AG04449 (cell line): ENCODE results near the gene TSLP.

Experiments used
- CTCF ChIA-PET: fragments of 350-600 bp; formaldehyde crosslinking; extraction: SDS; loops from one replicate; lab custom pipeline; 2021; ENCODE audit warnings: antibody characterized with exemption; lab: Yijun Ruan, JAX
- POLR2A ChIA-PET: fragments of 400-600, 350-600 bp; formaldehyde crosslinking; extraction: SDS; loops from one replicate; lab custom pipeline; 2020; ENCODE audit warnings: antibody characterized with exemption, inconsistent platforms; lab: Yijun Ruan, JAX
- DNase-seq: peaks from one replicate; pipeline ENCODE4 v3.0.0-alpha.2; 2010; ENCODE audit warnings: low read depth, low spot score
- H3K4me3 ChIP-seq: 2 replicates; pipeline ENCODE4 v1.5.1; 2011; ENCODE audit warnings: low read depth, mild to moderate bottlenecking, control low read depth, low read length
- TF ChIP-seq, protein P1 (sequence below): IDR thresholded peaks from one replicate; pipeline ENCODE4 v1.5.1; 2011; ENCODE audit warnings: mild to moderate bottlenecking, moderate library complexity, low read length, control low read depth, inconsistent platforms; ENCODE audit not compliant: insufficient read depth; ENCODE audit errors: missing control alignments

TSLP gene

DNA sequence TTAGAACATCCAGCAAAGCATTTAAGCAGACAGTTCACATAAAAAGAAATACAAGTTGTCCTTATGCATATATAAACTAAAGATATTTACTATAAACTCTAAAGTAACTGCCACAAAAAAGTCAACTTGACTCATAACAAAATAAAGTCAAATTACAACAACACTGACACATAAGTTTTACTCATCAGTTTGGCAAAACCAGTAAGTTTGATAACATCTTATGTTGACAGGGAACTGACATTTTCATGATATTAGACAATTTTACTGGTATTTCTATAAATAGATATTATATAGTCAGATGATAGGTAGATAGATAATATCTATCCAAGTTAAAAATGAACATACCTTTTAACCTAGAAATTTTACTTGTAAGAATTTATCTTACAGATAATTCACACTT, 9.9 kb upstream of the TSLP start:
- TF ChIP-seq, protein P1, sequence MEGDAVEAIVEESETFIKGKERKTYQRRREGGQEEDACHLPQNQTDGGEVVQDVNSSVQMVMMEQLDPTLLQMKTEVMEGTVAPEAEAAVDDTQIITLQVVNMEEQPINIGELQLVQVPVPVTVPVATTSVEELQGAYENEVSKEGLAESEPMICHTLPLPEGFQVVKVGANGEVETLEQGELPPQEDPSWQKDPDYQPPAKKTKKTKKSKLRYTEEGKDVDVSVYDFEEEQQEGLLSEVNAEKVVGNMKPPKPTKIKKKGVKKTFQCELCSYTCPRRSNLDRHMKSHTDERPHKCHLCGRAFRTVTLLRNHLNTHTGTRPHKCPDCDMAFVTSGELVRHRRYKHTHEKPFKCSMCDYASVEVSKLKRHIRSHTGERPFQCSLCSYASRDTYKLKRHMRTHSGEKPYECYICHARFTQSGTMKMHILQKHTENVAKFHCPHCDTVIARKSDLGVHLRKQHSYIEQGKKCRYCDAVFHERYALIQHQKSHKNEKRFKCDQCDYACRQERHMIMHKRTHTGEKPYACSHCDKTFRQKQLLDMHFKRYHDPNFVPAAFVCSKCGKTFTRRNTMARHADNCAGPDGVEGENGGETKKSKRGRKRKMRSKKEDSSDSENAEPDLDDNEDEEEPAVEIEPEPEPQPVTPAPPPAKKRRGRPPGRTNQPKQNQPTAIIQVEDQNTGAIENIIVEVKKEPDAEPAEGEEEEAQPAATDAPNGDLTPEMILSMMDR = no peak
- ChIA-PET POLR2A (no interaction called here), CTCF (no interaction called here)
- H3K4me3 ChIP-seq = no peak overlapping the region
- no peak for DNase-seq

DNA sequence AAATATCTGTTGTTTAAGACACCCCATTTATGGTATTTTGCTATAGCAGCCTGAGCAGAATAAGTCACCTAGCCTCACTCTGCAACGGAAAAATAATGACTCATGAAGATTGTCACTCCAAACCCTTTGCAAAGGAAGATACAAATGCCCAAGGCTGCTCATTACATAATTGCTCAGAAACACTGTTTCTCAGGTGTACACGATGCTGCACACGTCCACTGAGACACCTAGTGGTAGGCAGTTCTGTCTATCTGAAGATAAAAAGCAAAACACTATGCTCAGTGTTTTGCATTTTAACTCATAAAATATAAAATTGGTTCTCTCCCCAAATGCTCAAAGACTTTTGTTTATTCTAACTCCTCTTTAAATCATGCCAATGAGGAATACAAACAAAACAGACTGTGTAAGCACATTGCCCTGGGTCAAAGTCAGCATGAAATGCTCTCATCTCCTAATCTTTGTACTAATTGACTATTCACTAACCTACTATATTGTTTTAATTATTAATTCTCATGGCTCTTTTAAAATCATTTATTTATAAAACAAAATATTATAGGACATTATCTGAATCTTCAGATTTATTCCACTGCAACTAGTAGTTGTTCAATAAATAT, 7.7 kb upstream of the TSLP start:
- H3K4me3 ChIP-seq = no peak overlapping the region
- ChIA-PET POLR2A (no interaction called here), CTCF (interaction anchor here (1.0 kb wide), 1 partner anchor 18 kb away, joined by 3 read pairs; no protein-coding TSS in a partner anchor)
- no peak for DNase-seq
- TF ChIP-seq, protein P1 = peak; percentile 28

DNA sequence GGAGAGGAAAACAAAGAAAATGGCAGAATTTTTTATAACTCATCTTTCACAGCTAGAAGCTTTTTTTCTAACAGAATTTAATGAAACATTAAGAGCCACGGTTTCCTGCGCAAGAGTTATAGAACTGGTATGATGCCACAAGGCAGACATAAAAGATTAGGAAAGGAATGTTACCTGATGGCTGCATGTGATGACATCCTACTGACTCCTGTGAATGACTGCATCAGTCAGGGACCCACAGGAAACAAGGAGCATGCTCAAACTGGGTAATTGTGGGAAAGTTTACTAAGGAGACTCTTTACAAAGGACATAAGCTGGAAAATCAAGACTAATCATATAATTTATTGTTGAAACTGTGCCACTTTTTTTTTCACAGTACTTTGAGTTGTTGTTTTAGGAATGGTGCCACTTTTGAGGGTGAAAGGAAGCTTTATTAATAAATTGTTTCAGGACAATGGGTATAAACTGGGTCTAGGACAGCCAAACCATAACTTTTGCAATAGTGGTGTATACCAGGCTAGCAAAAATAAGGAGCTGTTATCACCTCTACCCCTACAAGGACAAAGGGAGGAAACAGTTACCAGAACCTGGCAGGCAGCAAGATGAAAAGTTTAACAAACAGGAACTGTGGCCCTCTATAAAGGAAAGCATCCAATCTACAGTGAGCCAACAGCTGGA, 5.1 kb upstream of the TSLP start:
- TF ChIP-seq, protein P1 = no peak
- ChIA-PET CTCF (no interaction called here), POLR2A (no interaction called here)
- H3K4me3 ChIP-seq = no peak overlapping the region
- no peak for DNase-seq

DNA sequence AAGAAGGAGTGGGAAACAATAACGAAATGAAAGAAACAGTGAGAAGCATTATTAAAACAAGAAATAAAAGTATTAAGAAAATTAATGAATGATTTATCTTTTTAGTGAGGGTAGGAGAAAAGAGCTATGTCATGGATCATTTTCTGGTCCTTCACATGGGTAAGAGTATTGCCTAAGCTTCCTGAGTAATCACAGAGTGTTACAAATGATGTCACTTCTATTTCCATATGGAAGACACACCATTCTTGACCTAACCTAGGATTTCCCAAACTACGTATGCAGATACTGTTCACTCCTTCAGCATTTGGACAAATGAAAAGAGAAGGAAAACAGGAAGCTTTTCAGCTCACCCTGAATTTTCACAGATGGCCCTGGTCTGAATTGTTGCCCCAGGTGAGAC, 3.3 kb upstream of the TSLP start:
- no peak overlapping the region for H3K4me3 ChIP-seq
- TF ChIP-seq, protein P1 = no peak
- CTCF ChIA-PET = no interaction called here
- POLR2A ChIA-PET = no interaction called here
- DNase-seq = no peak

DNA sequence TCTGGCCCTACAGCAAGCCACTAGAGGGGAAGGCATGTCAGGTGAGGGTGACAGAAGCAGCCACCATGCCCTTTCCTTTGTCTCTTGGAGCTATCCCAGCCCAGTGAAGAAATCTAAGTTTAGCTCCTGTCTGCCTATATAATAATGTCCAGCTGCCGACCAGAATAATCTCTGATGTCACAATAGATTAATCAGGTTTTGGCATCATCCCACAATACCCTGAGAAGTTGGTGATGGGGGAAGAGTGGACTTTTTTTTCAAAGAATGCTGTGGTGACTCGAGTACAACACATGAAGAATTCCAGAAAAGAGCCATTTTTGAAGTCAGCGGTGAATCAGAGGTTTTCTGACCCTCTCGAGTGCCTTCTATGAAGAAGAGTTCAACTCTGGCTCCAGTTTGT, 1.7 kb upstream of the TSLP start:
- ChIA-PET CTCF (no interaction called here), POLR2A (no interaction called here)
- peak overlapping the region; percentile 39; the same call in 1 of the 2 replicates for H3K4me3 ChIP-seq
- TF ChIP-seq, protein P1 = no peak
- DNase-seq = no peak

DNA sequence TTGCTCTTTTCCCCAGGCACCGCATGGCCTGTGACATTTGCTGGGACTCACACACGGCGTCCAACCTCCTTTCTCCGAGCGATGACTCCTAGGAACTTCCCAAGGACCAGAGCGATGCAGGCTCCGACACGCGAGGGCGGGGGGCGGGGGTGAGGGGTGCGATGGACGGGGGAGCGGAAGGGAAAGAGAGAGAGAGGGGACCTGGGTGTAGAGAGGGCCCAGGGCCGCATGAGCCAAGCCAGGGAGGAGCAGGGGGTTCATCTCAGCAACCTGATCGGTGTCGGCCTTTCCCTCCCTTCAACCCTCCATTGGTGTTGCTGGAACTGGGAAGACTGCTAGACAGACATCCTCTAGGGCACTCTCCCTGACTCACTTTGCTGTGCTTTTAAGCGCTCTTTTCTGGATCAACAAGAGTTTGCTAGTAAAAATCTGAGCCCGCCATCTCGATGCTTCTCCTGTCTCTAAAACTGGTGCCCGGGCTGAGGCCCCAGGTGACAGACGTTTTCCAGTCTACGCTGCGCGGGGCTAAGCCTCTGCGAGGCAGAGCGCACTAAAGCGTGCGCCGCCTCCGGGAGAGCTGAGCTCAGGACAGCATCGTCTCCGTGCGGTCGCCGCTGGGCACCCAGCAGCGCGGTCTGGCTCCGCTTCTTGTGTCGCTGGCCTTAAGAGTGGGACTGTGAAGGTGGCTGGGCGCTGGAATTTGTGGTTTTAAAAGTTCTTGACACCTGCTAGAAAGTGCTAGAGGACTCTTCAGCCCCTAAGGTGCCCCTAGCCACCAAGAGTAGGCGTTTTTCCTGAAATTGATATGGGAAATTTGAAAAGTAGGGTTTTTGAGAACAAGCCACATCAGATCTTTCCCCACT, 1.0 kb upstream of the TSLP start:
- TF ChIP-seq, protein P1 = no peak
- ChIA-PET CTCF (no interaction called here), POLR2A (no interaction called here)
- peak overlapping the region; percentile 39 for H3K4me3 ChIP-seq
- no peak for DNase-seq
